Neural cell (in vitro differentiated cells): Measurements from ENCODE around the gene KRT82. TPM values are rescaled to one million over a fixed set of nuclear protein-coding genes. Genes with fewer than 3 reads are reported as not detected.
"Not testable (repeated sequence)": the region's sequence is repeated elsewhere in the genome, so short reads cannot be mapped to it uniquely, and the experiment has no call there.

Experiments used
- H2AFZ ChIP-seq: fragments of 200-600, 300-800 bp; sonication (generic), shearing (Covaris generic); 2 replicates; pipeline ENCODE4 v1.6.0; 2014; ENCODE audit warnings: low read depth, mild to moderate bottlenecking, antibody characterized with exemption, low read length, moderate library complexity
- H3F3A ChIP-seq: fragments of 200-600 bp; shearing (Covaris generic); 2 replicates; pipeline ENCODE4 v1.6.1; 2016; ENCODE audit warnings: mild to moderate bottlenecking, moderate library complexity, mixed read lengths, antibody characterized with exemption, low read length; ENCODE audit not compliant: insufficient read depth, poor library complexity, severe bottlenecking
- H3K27ac ChIP-seq: fragments of 200-600, 300-800 bp; sonication (generic), shearing (Covaris generic); 2 replicates; pipeline ENCODE4 v1.5.1; 2014; ENCODE audit warnings: mild to moderate bottlenecking, low read length, moderate library complexity
- H3K27me3 ChIP-seq: fragments of 300-800, 200-600 bp; sonication (generic), shearing (Covaris generic); 2 replicates; pipeline ENCODE4 v1.6.0; 2014; ENCODE audit warnings: mild to moderate bottlenecking, low read depth, low read length, moderate library complexity; ENCODE audit not compliant: insufficient read depth
- H3K36me3 ChIP-seq: fragments of 300-800, 200-600 bp; sonication (generic), shearing (Covaris generic); 2 replicates; pipeline ENCODE4 v1.5.1; 2014; ENCODE audit warnings: mild to moderate bottlenecking, antibody characterized with exemption, low read length, moderate library complexity; ENCODE audit not compliant: insufficient read depth
- H3K4me2 ChIP-seq: fragments of 300-800, 200-600 bp; sonication (generic), shearing (Covaris generic); 2 replicates; pipeline ENCODE4 v1.6.0; 2014; ENCODE audit warnings: mild to moderate bottlenecking, low read length
- H3K4me3 ChIP-seq: fragments of 300-800, 200-600 bp; sonication (generic), shearing (Covaris generic); 2 replicates; pipeline ENCODE4 v1.5.1; 2014; ENCODE audit warnings: mild to moderate bottlenecking, low read length, moderate library complexity
- H3K79me2 ChIP-seq: fragments of 200-600 bp; shearing (Covaris generic); replicated peaks from 2 replicates; pipeline ENCODE4 v1.6.0; 2014; ENCODE audit warnings: mild to moderate bottlenecking, low read length, moderate library complexity; ENCODE audit not compliant: insufficient read depth
- H3K9ac ChIP-seq: fragments of 300-800, 200-600 bp; sonication (generic), shearing (Covaris generic); 2 replicates; pipeline ENCODE4 v1.6.1; 2016; ENCODE audit warnings: mild to moderate bottlenecking, low read length, mixed read lengths
- H3K9me2 ChIP-seq: fragments of 200-600 bp; shearing (Covaris generic); 2 replicates; pipeline ENCODE4 v1.6.1; 2016; ENCODE audit warnings: mild to moderate bottlenecking, low read length, mixed read lengths; ENCODE audit not compliant: insufficient read depth
- H3K9me3 ChIP-seq: fragments of 200-600, 300-800 bp; sonication (generic), shearing (Covaris generic); 2 replicates; pipeline ENCODE4 v1.6.1; 2016; ENCODE audit warnings: mild to moderate bottlenecking, mixed run types, low read length, moderate library complexity, mixed read lengths
- H4K20me1 ChIP-seq: fragments of 200-600 bp; shearing (Covaris generic); 2 replicates; pipeline ENCODE4 v1.6.1; 2016; ENCODE audit warnings: mild to moderate bottlenecking, mixed run types; ENCODE audit not compliant: insufficient read depth
- EP300 ChIP-seq: fragments of 450-650 bp; conservative IDR thresholded peaks from 2 replicates; pipeline ENCODE4 v1.6.1; 2014; ENCODE audit warnings: antibody characterized with exemption, mild to moderate bottlenecking, moderate library complexity; ENCODE audit not compliant: poor library complexity, severe bottlenecking
- EZH2 ChIP-seq: fragments of 200-600, 300-800 bp; shearing (Covaris generic), sonication (generic); IDR thresholded peaks from 2 replicates; pipeline ENCODE4 v1.6.1; 2014; ENCODE audit warnings: antibody characterized with exemption, low read length, borderline replicate concordance, mild to moderate bottlenecking; ENCODE audit not compliant: insufficient read depth, poor library complexity, severe bottlenecking
- MXI1 ChIP-seq: fragments of 450-650 bp; conservative IDR thresholded peaks from 2 replicates; pipeline ENCODE4 v1.6.1; 2014; ENCODE audit warnings: antibody characterized with exemption, mild to moderate bottlenecking; ENCODE audit not compliant: poor library complexity, severe bottlenecking
- POLR2AphosphoS5 ChIP-seq: IDR thresholded peaks from 2 replicates; pipeline ENCODE4 v1.6.1; 2012
- RAD21 ChIP-seq: fragments of 450-650 bp; conservative IDR thresholded peaks from 2 replicates; pipeline ENCODE4 v1.6.1; 2014; ENCODE audit warnings: antibody characterized with exemption, mild to moderate bottlenecking, moderate library complexity
- REST ChIP-seq: IDR thresholded peaks from 2 replicates; pipeline ENCODE4 v1.6.1; 2012; ENCODE audit warnings: borderline replicate concordance
- SMC3 ChIP-seq: fragments of 450-650 bp; conservative IDR thresholded peaks from 2 replicates; pipeline ENCODE4 v1.6.1; 2014; ENCODE audit warnings: antibody characterized with exemption, mild to moderate bottlenecking, moderate library complexity; ENCODE audit not compliant: poor library complexity
- TAF1 ChIP-seq: IDR thresholded peaks from 2 replicates; pipeline ENCODE4 v1.6.1; 2012; ENCODE audit warnings: low read depth
- polyA plus RNA-seq: library from polyadenylated mRNA; depleted of rRNA; stranded (reverse); fragments of >200 nt; gene quantifications from 2 replicates; pipeline ENCODE4 v1.2.3, GENCODE V29; 2014
- TF ChIP-seq, protein P1 (sequence below): fragments of 450-650 bp; IDR thresholded peaks from 2 replicates; pipeline ENCODE4 v1.5.1; 2014; ENCODE audit warnings: antibody characterized with exemption, mild to moderate bottlenecking, moderate library complexity; ENCODE audit not compliant: poor library complexity, severe bottlenecking

KRT82 gene
- polyA plus RNA-seq, 1 donor from 2014 or later, result not detected

DNA sequence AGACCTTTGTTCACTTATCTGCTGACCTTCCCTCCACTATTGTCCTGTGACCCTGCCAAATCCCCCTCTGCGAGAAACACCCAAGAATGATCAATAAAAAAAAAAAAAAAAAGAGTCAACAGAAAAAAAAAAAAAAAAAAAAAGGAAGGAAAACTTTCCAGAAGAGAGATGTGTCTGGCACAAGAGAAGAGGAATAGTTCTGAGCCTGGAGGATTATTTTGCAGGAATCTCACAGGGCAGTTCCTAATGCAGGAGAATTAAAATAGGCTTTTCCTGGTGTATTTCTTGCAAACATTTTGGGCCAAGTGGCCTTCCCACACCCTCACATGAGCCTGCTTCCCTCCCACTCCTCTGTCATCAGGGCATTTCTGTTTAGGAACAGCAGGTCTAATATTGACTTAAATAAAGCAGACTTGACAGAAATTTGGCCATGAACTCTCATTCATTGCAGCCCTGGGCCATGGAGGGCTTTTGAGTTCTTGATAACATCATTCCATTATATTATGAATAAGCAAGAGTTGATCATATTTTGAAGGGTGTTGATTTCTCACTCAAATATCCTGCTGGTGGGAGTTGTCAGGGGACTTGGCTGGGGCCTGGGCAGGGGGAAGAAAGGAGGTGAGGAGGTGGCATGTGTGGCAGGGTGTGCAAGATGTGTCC is 4.6 kb upstream of the KRT82 start:
- H3K9me2 ChIP-seq, H3K4me2 ChIP-seq, H3K4me3 ChIP-seq, H3K9ac ChIP-seq, H3K36me3 ChIP-seq, H3K9me3 ChIP-seq, H4K20me1 ChIP-seq, H3K79me2 ChIP-seq, H3K27ac ChIP-seq, H3K27me3 ChIP-seq, H3F3A ChIP-seq, H2AFZ ChIP-seq: not testable (repeated sequence)

DNA sequence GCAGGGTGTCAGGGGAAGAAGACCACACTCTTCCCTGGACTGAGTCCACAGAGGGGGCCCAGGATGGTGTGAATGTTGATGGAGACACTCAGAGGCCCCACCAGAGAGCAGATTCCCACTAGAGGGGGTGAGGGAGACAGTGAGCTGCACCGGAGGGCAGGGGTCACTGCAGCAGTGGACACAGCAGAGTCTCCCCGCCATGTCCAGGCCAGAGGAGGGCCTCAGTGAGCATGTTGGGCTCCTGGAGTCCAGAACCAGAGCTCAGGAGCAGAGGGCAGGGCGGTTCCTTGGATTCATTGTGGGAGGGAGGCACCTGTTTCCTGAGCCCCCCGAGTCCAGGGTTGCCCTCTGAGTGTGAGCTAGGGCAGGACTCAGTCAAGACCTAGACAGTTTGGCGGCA is 1.8 kb upstream of the KRT82 start:
- Histone ChIP-seq H3K9ac (no peak overlapping the region), H3K9me2 (no peaks in the 10 kb centered on the region), H3K27me3 (no peaks in the 10 kb centered on the region), H3K27ac (no peak overlapping the region), H3K79me2 (no peaks in the 10 kb centered on the region), H3K4me2 (no peak overlapping the region), H4K20me1 (no peaks in the 10 kb centered on the region), H3F3A (no peaks in the 10 kb centered on the region), H2AFZ (no peak overlapping the region), H3K9me3 (no peaks in the 10 kb centered on the region), H3K4me3 (no peak overlapping the region), H3K36me3 (no peaks in the 10 kb centered on the region)
- TF ChIP-seq RAD21 (no peak), EP300 (no peak), MXI1 (no peak), TAF1 (no peak), SMC3 (no peak), EZH2 (no peak), POLR2AphosphoS5 (no peak), REST (no peak)
- TF ChIP-seq, protein P1, sequence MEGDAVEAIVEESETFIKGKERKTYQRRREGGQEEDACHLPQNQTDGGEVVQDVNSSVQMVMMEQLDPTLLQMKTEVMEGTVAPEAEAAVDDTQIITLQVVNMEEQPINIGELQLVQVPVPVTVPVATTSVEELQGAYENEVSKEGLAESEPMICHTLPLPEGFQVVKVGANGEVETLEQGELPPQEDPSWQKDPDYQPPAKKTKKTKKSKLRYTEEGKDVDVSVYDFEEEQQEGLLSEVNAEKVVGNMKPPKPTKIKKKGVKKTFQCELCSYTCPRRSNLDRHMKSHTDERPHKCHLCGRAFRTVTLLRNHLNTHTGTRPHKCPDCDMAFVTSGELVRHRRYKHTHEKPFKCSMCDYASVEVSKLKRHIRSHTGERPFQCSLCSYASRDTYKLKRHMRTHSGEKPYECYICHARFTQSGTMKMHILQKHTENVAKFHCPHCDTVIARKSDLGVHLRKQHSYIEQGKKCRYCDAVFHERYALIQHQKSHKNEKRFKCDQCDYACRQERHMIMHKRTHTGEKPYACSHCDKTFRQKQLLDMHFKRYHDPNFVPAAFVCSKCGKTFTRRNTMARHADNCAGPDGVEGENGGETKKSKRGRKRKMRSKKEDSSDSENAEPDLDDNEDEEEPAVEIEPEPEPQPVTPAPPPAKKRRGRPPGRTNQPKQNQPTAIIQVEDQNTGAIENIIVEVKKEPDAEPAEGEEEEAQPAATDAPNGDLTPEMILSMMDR, result no peak

GRCh38 chr12:52404951-52405350 is 1.2 kb downstream of the KRT82 start:
- Histone ChIP-seq H3F3A (no peaks in the 10 kb centered on the region), H3K9me2 (no peaks in the 10 kb centered on the region), H3K9ac (no peak overlapping the region), H3K79me2 (no peaks in the 10 kb centered on the region), H3K36me3 (no peaks in the 10 kb centered on the region), H2AFZ (no peak overlapping the region), H3K27me3 (no peaks in the 10 kb centered on the region), H3K9me3 (no peaks in the 10 kb centered on the region), H3K4me2 (no peak overlapping the region), H3K27ac (no peak overlapping the region), H3K4me3 (no peak overlapping the region), H4K20me1 (no peaks in the 10 kb centered on the region)
- no peak for TF ChIP-seq MXI1
- no peak for TF ChIP-seq TAF1
- no peak for TF ChIP-seq POLR2AphosphoS5
- no peak for TF ChIP-seq EP300
- no peak for TF ChIP-seq EZH2
- TF ChIP-seq, protein P1, result no peak
- no peak for TF ChIP-seq SMC3
- no peak for TF ChIP-seq RAD21
- TF ChIP-seq REST, result no peak
